HUES6 (cell line): ENCODE results near the gene NCF2.
"Not testable (repeated sequence)": the region's sequence is repeated elsewhere in the genome, so short reads cannot be mapped to it uniquely, and the experiment has no call there.

Experiments
- H3K27ac ChIP-seq: 2 replicates; pipeline ENCODE4 v1.7.0; 2013; ENCODE audit warnings: low read depth, mild to moderate bottlenecking, low read length, inconsistent platforms
- H3K27me3 ChIP-seq: 2 replicates; pipeline ENCODE4 v1.6.1; 2013; ENCODE audit warnings: low read length; ENCODE audit not compliant: control insufficient read depth, insufficient read depth
- H3K36me3 ChIP-seq: 2 replicates; pipeline ENCODE4 v1.6.1; 2013; ENCODE audit warnings: low read length; ENCODE audit not compliant: control insufficient read depth, insufficient read depth
- H3K4me1 ChIP-seq: 2 replicates; pipeline ENCODE4 v1.6.1; 2013; ENCODE audit warnings: low read length; ENCODE audit not compliant: control insufficient read depth, insufficient read depth
- H3K4me3 ChIP-seq: 2 replicates; pipeline ENCODE4 v1.5.1; 2013; ENCODE audit warnings: low read depth, low read length
- H3K9ac ChIP-seq: one replicate; pipeline ENCODE4 v1.6.1; 2013; ENCODE audit warnings: mild to moderate bottlenecking, low read length
- H3K9me3 ChIP-seq: 2 replicates; pipeline ENCODE4 v1.6.1; 2013; ENCODE audit warnings: low read depth, low read length; ENCODE audit not compliant: control insufficient read depth, insufficient read depth

The NCF2 gene

GRCh38 chr1:183632114-183632513, 41.9 kb upstream of the NCF2 start:
- Histone ChIP-seq H3K9ac (no peak overlapping the region), H3K27ac (no peak overlapping the region), H3K36me3 (peaks cover 41% of the 10 kb centered on the region), H3K4me3 (no peak overlapping the region), H3K4me1 (peaks cover 21% of the 10 kb centered on the region), H3K9me3 (no peaks in the 10 kb centered on the region), H3K27me3 (peaks cover 10% of the 10 kb centered on the region)

- Histone ChIP-seq H3K9me3 (no peaks in the 10 kb centered on the region), H3K9ac (no peak overlapping the region), H3K27ac (no peak overlapping the region), H3K4me3 (no peak overlapping the region), H3K36me3 (peaks cover 46% of the 10 kb centered on the region), H3K27me3 (no peaks in the 10 kb centered on the region), H3K4me1 (peaks cover 21% of the 10 kb centered on the region)
These were observed 40.5 kb upstream of the NCF2 start for GRCh38 chr1:183630748-183631147.

GRCh38 chr1:183628537-183628936, 38.3 kb upstream of the NCF2 start:
- H3K4me3 ChIP-seq: no peak overlapping the region
- H3K9ac ChIP-seq: no peak overlapping the region
- peaks cover 51% of the 10 kb centered on the region for H3K36me3 ChIP-seq

GRCh38 chr1:183626236-183626635, 36.0 kb upstream of the NCF2 start:
- H3K4me3 ChIP-seq, H3K4me1 ChIP-seq, H3K27ac ChIP-seq, H3K27me3 ChIP-seq, H3K9ac ChIP-seq, H3K9me3 ChIP-seq: not testable (repeated sequence)
- peaks cover 47% of the 10 kb centered on the region for H3K36me3 ChIP-seq

More at GRCh38 chr1:183628537-183628936, 38.3 kb upstream of the NCF2 start:
- Histone ChIP-seq H3K27me3 (no peaks in the 10 kb centered on the region), H3K27ac (no peak overlapping the region), H3K4me1 (peaks cover 15% of the 10 kb centered on the region), H3K9me3 (no peaks in the 10 kb centered on the region)

GRCh38 chr1:183622884-183623785, 32.9 kb upstream of the NCF2 start:
- Histone ChIP-seq H3K36me3 (peaks cover 17% of the 10 kb centered on the region), H3K27ac (no peak overlapping the region), H3K9ac (no peak overlapping the region), H3K9me3 (no peaks in the 10 kb centered on the region), H3K27me3 (no peaks in the 10 kb centered on the region), H3K4me3 (no peak overlapping the region), H3K4me1 (peaks cover 29% of the 10 kb centered on the region)

- H3K4me3 ChIP-seq: no peak overlapping the region
- H3K27ac ChIP-seq: no peak overlapping the region
- no peak overlapping the region for H3K9ac ChIP-seq
- no peaks in the 10 kb centered on the region for H3K27me3 ChIP-seq
- H3K36me3 ChIP-seq: peaks cover 10% of the 10 kb centered on the region; the same call in 1 of the 2 replicates
- H3K9me3 ChIP-seq: no peaks in the 10 kb centered on the region
- peaks cover 29% of the 10 kb centered on the region for H3K4me1 ChIP-seq
These were observed 31.8 kb upstream of the NCF2 start for GRCh38 chr1:183622013-183622412.

GRCh38 chr1:183620311-183620710, 30.1 kb upstream of the NCF2 start:
- Histone ChIP-seq H3K4me3 (no peak overlapping the region), H3K9ac (no peak overlapping the region), H3K36me3 (0 out of 2 replicates have a peak, but pooled peaks cover under 1% of the 10 kb centered on the region), H3K9me3 (no peaks in the 10 kb centered on the region), H3K27ac (no peak overlapping the region), H3K4me1 (peaks cover 29% of the 10 kb centered on the region), H3K27me3 (no peaks in the 10 kb centered on the region)

GRCh38 chr1:183619781-183620180, 29.5 kb upstream of the NCF2 start:
- H3K4me3 ChIP-seq: no peak overlapping the region
- peaks cover 29% of the 10 kb centered on the region for H3K4me1 ChIP-seq
- no peaks in the 10 kb centered on the region for H3K9me3 ChIP-seq
- no peak overlapping the region for H3K9ac ChIP-seq
- H3K36me3 ChIP-seq: no peaks in the 10 kb centered on the region
- no peaks in the 10 kb centered on the region for H3K27me3 ChIP-seq
- H3K27ac ChIP-seq: no peak overlapping the region

- H3K9me3 ChIP-seq, H3K36me3 ChIP-seq, H3K27ac ChIP-seq, H3K4me3 ChIP-seq, H3K9ac ChIP-seq, H3K27me3 ChIP-seq: not testable (repeated sequence)
- peaks cover 29% of the 10 kb centered on the region for H3K4me1 ChIP-seq
These were observed 27.9 kb upstream of the NCF2 start for GRCh38 chr1:183618202-183618601.

- not testable (repeated sequence) for H3K36me3 ChIP-seq, H3K9me3 ChIP-seq, H3K4me1 ChIP-seq, H3K27ac ChIP-seq, H3K4me3 ChIP-seq, H3K27me3 ChIP-seq, H3K9ac ChIP-seq
These were observed 22.7 kb upstream of the NCF2 start for GRCh38 chr1:183612975-183613374.

- Histone ChIP-seq H3K27me3 (no peaks in the 10 kb centered on the region), H3K36me3 (no peaks in the 10 kb centered on the region), H3K9me3 (no peaks in the 10 kb centered on the region), H3K9ac (no peak overlapping the region), H3K4me3 (no peak overlapping the region), H3K27ac (no peak overlapping the region), H3K4me1 (no peaks in the 10 kb centered on the region)
These were observed 22.1 kb upstream of the NCF2 start for GRCh38 chr1:183612407-183612806.
